Activated T-helper 1 cell treated with Interleukin-2 at 50 U/mL for 16 hours (primary cell): ENCODE results near the gene ATP5PB.
A peak's percentile ranks its signal among the peaks of the same experiment; 100 is the strongest.

Source experiments
- DNase-seq: peaks from one replicate; pipeline ENCODE4 v3.0.0-alpha.2; 2020; ENCODE audit warnings: low read depth

The ATP5PB gene

DNA sequence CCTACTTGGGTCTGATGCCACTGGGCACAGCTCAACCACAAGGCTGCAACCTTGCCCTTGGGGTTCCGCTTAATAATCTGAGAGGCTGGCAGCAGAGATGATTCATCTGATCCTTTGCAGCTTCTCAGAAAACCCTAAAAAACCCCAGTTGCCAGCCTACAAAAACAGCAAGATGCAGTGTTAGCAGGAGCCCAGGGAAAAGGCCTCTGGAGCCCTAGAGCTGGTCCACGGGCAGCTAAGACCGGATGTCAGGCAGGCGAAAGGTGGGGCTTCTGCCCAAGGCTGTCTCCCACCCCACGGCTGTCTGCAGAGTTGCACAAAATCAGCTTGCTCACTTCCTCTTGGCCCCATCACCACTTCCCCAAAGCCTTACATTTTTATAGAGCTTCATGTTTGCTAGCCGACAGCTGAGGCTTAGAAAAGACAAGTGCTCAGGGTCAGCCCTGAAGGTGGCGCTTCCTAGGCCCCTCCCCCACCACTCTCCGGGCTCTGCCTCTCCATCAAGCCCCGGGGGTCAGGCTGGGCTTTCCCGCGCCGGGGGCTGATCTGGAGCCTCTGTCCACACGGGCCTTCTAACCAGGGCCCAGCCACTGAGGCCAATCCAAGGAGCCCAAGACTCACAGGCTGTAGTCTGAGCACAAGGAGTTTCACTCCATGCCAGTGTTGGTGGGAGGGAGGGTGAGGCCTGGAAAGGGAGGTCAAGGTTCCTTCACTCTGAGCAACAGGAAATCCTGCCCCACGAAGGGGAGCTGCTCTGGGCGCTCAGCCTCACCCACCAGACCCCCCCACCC, 58.3 kb downstream of the ATP5PB start:
- DNase-seq, result peak; percentile 63

GRCh38 chr1:111509997-111510375, 60.7 kb downstream of the ATP5PB start:
- no peak for DNase-seq

DNA sequence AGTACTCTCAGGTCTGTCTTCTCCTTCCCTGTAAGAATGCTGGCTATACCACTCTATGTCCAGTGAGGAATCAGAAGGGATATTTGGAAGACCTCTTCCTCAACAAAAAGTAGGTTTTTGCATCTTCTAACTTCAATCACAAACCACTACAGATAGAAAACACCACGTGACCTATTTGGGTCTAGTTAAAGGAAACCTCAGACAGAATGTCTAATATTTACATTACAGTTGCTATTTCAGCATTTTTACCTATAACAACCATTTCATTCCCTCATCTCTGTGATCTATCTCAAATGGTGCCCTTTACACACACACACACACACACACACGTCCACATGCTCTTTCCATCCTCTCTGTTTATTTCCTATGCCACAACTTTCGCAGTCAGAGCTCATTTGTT, 62.1 kb downstream of the ATP5PB start:
- DNase-seq, result no peak
